Aorta (tissue), 5 donors: ENCODE data around the gene FCHSD1. TPM values are rescaled to one million over a fixed set of nuclear protein-coding genes. Genes with fewer than 3 reads are reported as not detected.

Experiments
- ATAC-seq: fragments of 200-7000 bp; cut with Tn5 transposase; one replicate; pipeline ENCODE4 v1.9.1; 2022; ENCODE audit warnings: moderate library complexity; ENCODE audit not compliant: low FRiP score
- DNase-seq, 2 donors: peaks; one replicate each; pipeline ENCODE4 v3.0.0-alpha.2; 2020
- H3K27ac ChIP-seq, 2 donors: one replicate each; pipeline ENCODE4 v1.5.1; 2013; ENCODE audit warnings: low read length in 2 of 2, mild to moderate bottlenecking in 2 of 2, moderate library complexity in 2 of 2, control low read depth in 1 of 2, inconsistent platforms in 1 of 2, low read depth in 1 of 2
- H3K27me3 ChIP-seq, 2 donors: one replicate each; pipeline ENCODE4 v1.6.1; 2013; ENCODE audit warnings: control low read depth in 1 of 2, low read length in 1 of 2, mild to moderate bottlenecking in 1 of 2, moderate library complexity in 1 of 2; ENCODE audit not compliant: insufficient read depth in 2 of 2, control insufficient read depth in 1 of 2
- H3K36me3 ChIP-seq, 2 donors: one replicate each; pipeline ENCODE4 v1.6.1; 2013; ENCODE audit warnings: control low read depth in 1 of 2, low read length in 1 of 2, mild to moderate bottlenecking in 1 of 2; ENCODE audit not compliant: insufficient read depth in 2 of 2, control insufficient read depth in 1 of 2
- H3K4me1 ChIP-seq, 2 donors: one replicate each; pipeline ENCODE4 v1.6.1; 2013; ENCODE audit warnings: low read length in 2 of 2, control low read depth in 1 of 2, mild to moderate bottlenecking in 1 of 2, moderate library complexity in 1 of 2; ENCODE audit not compliant: insufficient read depth in 2 of 2, control insufficient read depth in 1 of 2
- H3K4me3 ChIP-seq, 2 donors: one replicate each; pipeline ENCODE4 v1.5.1; 2013; ENCODE audit warnings: low read length in 2 of 2, control low read depth in 1 of 2, mild to moderate bottlenecking in 1 of 2
- H3K9me3 ChIP-seq: one replicate; pipeline ENCODE4 v1.6.1; 2013; ENCODE audit warnings: mild to moderate bottlenecking, low read length; ENCODE audit not compliant: control insufficient read depth
- WGBS, 2 donors: extraction: QIAGEN DNeasy Blood & Tissue Kit; methylation state at CpG; one replicate each; pipeline ENCODE4 v1.1.7; 2013; 5-methylcytosine and 5-hydroxymethylcytosine counted together
- intact Hi-C, 2 donors: fragments of 100-400 bp; cut with DNase I; formaldehyde crosslinking; loops; one replicate each; pipeline versions ENCODE4 v1.14.2 to v1.15.0; 2022
- polyA plus RNA-seq, 2 donors: library from polyadenylated mRNA; stranded (reverse); fragments of 200-250 nt; gene quantifications; one replicate each; pipeline ENCODE4 v1.2.3, GENCODE V29; 2013
- total RNA-seq, 2 donors: library from RNA; stranded (reverse); fragmentation: NEBNext Ultra II Directional; extraction: Animal tissue kit (Norgen Biotek cat#: 25700); gene quantifications; one replicate each; pipeline ENCODE4 v1.2.1, GENCODE V29; 2021
- donor health status: healthy with polysubstance abuse.
- donor health status: Bipolar disorder and iron deficiency.
- donor health status: DM: no; HTN: no; CAD: no.
- donor health status: DM: no; HTN: no; CAD: no.
- donor health status: DM: yes; HTN: yes; CAD: no.

Gene FCHSD1
- total and polyA plus RNA-seq, 4 donors = 9.4 to 59.7 (median 40.2) TPM

DNA sequence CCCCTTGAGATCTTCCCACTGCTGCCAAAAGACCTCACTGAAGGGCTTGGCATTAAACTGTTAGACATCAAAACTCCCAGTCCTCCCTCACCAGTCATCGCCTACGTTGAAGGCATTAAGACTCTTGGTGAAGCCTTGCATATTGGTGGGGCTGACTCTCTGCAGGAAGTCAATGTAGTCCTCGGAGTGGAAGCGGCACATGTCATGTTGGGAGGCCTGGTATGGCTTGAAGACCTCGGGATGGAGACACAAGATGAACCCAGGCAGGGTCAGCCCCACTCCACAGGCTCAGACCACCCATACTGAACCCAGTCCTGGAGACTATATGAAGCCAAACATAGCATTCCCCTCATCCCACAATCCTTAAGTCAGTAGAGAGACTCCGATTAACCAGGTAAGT, 16.5 kb downstream of the FCHSD1 start:
- Histone ChIP-seq H3K9me3 (no peaks in the 10 kb centered on the region), H3K4me3 (no peak overlapping the region), H3K36me3 (peaks cover 0 to 6% of the 10 kb centered on the region in 2 donors), H3K27ac (no peak overlapping the region), H3K4me1 (no peaks in the 10 kb centered on the region), H3K27me3 (no peaks in the 10 kb centered on the region)
- intact Hi-C loops = no loop called here
- WGBS, 2 donors = 84 to 91% methylated on average over 6 of the region's 6 CpGs
- ATAC-seq = no peak
- no peak for DNase-seq

GRCh38 chr5:141633871-141634561, 17.2 kb downstream of the FCHSD1 start:
- intact Hi-C loops = no loop called here
- DNase-seq (no peak), ATAC-seq (no peak)
- no peak overlapping the region for H3K27ac ChIP-seq
- no peak overlapping the region for H3K4me3 ChIP-seq
- H3K4me1 ChIP-seq = no peaks in the 10 kb centered on the region
- peaks cover 0 to 8% of the 10 kb centered on the region in 2 donors for H3K36me3 ChIP-seq
- WGBS, 2 donors = 80 to 81% methylated on average over 5 of the region's 5 CpGs
- no peaks in the 10 kb centered on the region for H3K9me3 ChIP-seq
- H3K27me3 ChIP-seq = no peaks in the 10 kb centered on the region

GRCh38 chr5:141632650-141633049, 18.6 kb downstream of the FCHSD1 start:
- Histone ChIP-seq H3K27me3 (no peaks in the 10 kb centered on the region), H3K4me3 (no peak overlapping the region), H3K36me3 (peaks cover 4 to 12% of the 10 kb centered on the region in 2 donors), H3K4me1 (no peaks in the 10 kb centered on the region), H3K9me3 (no peaks in the 10 kb centered on the region), H3K27ac (no peak overlapping the region)
- intact Hi-C loops = no loop called here
- ATAC-seq (no peak), DNase-seq (no peak)
- 92 to 98% methylated on average over 2 of the region's 2 CpGs for WGBS, 2 donors

DNA sequence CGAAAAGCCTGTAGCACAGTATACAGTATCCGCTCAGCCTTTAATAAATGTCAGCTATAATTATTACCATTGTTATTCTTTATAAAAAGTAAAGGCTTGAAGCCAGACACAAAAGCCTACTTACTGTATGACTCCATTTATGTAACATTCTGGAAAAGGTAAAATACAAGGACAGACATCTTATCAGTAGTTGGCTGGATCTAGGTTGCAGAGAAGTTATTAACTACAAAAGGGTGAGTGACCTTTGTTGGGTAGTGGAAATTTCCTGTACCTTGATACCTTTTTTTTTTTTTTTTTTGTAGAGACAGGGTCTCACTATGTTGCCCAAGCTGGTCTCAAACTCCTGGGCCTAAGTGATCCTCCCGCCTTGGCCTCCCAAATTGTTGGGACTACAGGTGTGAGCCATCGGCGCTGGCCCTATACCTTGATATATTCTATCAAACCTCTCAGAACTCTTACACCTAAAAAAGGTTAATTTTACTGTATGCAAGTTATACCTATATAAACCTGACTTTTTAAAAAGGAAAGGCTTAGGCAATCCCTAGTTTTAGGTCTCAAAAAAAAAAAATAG, 20.6 kb downstream of the FCHSD1 start:
- intact Hi-C loops = no loop called here
- Histone ChIP-seq H3K9me3 (no peaks in the 10 kb centered on the region), H3K4me3 (no peak overlapping the region), H3K27ac (no peak overlapping the region), H3K36me3 (peaks cover 5 to 16% of the 10 kb centered on the region in 2 donors), H3K4me1 (no peaks in the 10 kb centered on the region), H3K27me3 (no peaks in the 10 kb centered on the region)
- WGBS, 2 donors = 88 to 91% methylated on average over 5 of the region's 5 CpGs
- no peak for ATAC-seq
- DNase-seq = no peak

- no peaks in the 10 kb centered on the region for H3K4me1 ChIP-seq
- ATAC-seq = no peak
- DNase-seq = no peak
- H3K27me3 ChIP-seq = no peaks in the 10 kb centered on the region
- WGBS, 2 donors = 91 to 92% methylated on average over 6 of the region's 6 CpGs
- intact Hi-C loops = loop anchor here in 1 of 2 donors (10.0 kb wide), 1 partner anchor 53 kb away; no protein-coding TSS in a partner anchor
- H3K27ac ChIP-seq = no peak overlapping the region
- H3K9me3 ChIP-seq = no peaks in the 10 kb centered on the region
- no peak overlapping the region for H3K4me3 ChIP-seq
- peaks cover 5 to 18% of the 10 kb centered on the region in 2 donors for H3K36me3 ChIP-seq
Measured at GRCh38 chr5:141628175-141628788, 22.9 kb downstream of the FCHSD1 start.

DNA sequence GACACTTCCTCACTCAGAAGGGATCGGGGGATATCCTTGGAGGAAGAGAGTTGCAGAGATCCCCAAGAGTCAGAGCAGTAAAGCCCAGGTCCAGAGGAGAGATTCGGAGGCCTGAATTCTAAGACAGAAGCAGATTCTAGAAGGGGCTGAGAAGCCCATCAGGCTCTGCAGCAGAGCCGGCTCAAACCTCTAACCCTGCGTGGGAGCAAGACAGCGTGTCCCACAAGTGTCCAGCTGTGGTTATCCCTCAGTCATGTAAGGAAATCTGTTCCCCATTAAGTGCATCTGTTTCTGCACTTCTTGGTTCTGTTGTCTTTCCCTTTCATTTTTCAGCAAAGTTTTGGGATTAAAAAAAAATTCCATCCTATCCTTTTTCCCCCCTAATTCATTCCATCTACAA, 27.6 kb downstream of the FCHSD1 start:
- DNase-seq (no peak), ATAC-seq (no peak)
- H3K27me3 ChIP-seq = no peaks in the 10 kb centered on the region
- H3K9me3 ChIP-seq = no peaks in the 10 kb centered on the region
- intact Hi-C loops = loop anchor here in 1 of 2 donors (10.0 kb wide), 1 partner anchor 49 kb away; no protein-coding TSS in a partner anchor
- peaks cover 5 to 13% of the 10 kb centered on the region in 2 donors for H3K36me3 ChIP-seq
- no peak overlapping the region for H3K4me3 ChIP-seq
- no peaks in the 10 kb centered on the region for H3K4me1 ChIP-seq
- H3K27ac ChIP-seq = no peak overlapping the region
- 80 to 88% methylated on average over 5 of the region's 5 CpGs for WGBS, 2 donors

DNA sequence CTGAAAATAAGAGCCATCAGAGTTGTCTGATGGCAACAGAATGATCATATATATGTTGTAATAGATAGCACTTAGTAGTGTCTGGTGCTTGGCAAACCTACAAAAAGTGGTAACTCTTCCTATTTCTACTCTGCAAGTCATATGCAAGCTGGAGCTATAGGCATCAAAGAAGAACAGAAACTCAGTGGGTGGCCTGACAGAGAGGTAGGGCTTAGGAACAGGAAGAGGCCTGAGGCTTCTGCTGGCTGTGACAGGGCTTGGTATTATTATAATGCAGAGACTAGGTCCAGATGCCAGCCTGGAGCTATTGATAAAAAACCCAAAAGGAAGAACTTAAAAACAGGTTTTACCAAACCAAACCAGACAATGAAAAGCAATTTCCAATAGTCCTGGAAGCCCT, 28.0 kb downstream of the FCHSD1 start:
- no peak for DNase-seq
- Histone ChIP-seq H3K9me3 (no peaks in the 10 kb centered on the region), H3K4me3 (no peak overlapping the region), H3K4me1 (no peaks in the 10 kb centered on the region), H3K27me3 (no peaks in the 10 kb centered on the region), H3K27ac (no peak overlapping the region), H3K36me3 (peaks cover 5 to 13% of the 10 kb centered on the region in 2 donors)
- intact Hi-C loops = loop anchor here in 1 of 2 donors (10.0 kb wide), 1 partner anchor 48 kb away; no protein-coding TSS in a partner anchor
- no peak for ATAC-seq

DNA sequence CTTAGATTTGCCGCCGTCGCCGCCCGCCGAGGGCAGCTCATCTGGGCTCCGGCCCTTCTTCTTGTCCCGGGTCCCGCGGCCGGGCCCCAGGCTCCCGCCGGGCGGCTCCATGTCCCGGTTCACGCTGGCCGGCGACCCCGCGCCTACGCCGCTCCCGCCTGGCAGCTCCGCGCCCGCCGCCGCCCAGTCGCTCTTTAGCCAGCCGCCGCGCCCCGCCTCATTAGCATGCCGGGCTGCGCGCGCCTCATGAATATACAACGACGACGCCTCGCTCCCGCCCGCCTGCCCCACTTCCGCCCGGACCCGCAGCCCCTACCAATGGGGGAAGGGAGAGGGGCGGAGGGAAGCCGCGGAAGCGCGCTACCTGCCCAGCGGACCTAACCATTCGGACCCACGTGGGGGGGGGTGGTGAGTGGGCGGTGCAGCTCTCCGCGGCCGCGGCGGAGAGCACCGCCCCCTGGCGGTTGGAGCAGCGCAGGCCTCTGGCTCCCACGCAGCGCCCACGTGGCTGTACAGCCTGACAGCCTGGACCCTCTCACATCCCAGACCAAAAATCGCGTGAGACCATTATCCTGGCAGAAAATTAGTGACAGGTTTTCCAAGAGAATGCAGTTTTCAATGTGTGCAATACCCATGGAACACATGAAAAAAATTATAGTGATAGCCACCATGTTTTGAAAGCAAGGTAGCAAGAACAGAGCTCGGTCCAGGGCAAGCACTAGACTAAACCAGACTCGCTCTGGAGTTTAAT, 32.2 kb downstream of the FCHSD1 start, which contains the start of gene DIAPH1:
TSS of gene DIAPH1 (minus strand) at position 197 of the 751 bp plus-strand sequence. CDS start at position 111, 86 bp downstream.
- H3K4me1 ChIP-seq = peaks cover 0 to 8% of the 10 kb centered on the region in 2 donors
- H3K9me3 ChIP-seq = no peaks in the 10 kb centered on the region
- peaks cover 0 to 3% of the 10 kb centered on the region in 2 donors for H3K36me3 ChIP-seq
- peak; percentile 98 to 99 for DNase-seq
- ATAC-seq = peak; percentile 98
- 1% methylated on average over 62 to 70 of the region's 70 CpGs for WGBS, 2 donors
- H3K27ac ChIP-seq = peak within 1 kb of the TSS; percentile 74 to 91
- intact Hi-C loops = loop anchor here (1.0 kb wide), 1 partner anchor 27 kb away; no protein-coding TSS in a partner anchor
- no peaks in the 10 kb centered on the region for H3K27me3 ChIP-seq
- peak within 1 kb of the TSS; percentile 97 to 98 for H3K4me3 ChIP-seq
